Omental fat pad (tissue), 4 donors: ENCODE measurements around the gene TMTC4. TPM values are rescaled to one million over a fixed set of nuclear protein-coding genes. Genes with fewer than 3 reads are reported as not detected.

Experiments
- ATAC-seq: fragments of 150-250 bp; one replicate; pipeline ENCODE4 v1.9.1; 2016; ENCODE audit warnings: mild to moderate bottlenecking, moderate library complexity; ENCODE audit not compliant: low FRiP score
- DNase-seq: peaks from one replicate; pipeline ENCODE4 v3.0.0-alpha.2; 2019; ENCODE audit warnings: low spot score
- CTCF ChIP-seq, 3 donors: fragments of 450-650 bp; IDR thresholded peaks; one replicate each; pipeline ENCODE4 v1.5.1; 2016 to 2017; ENCODE audit warnings: antibody characterized with exemption in 3 of 3, mild to moderate bottlenecking in 3 of 3, moderate library complexity in 2 of 3
- total RNA-seq, 4 donors: library from RNA; depleted of rRNA; stranded (reverse); fragments of >200 nt; gene quantifications; one replicate each; pipeline ENCODE4 v1.1.0, GENCODE V29; 2016

The TMTC4 gene
- total RNA-seq, 4 donors from 2014 or later, result 9.2 to 16.9 (median 12.9) TPM

GRCh38 chr13:100674872-100675660 is 471 bp upstream of the TMTC4 start:
- no peak for TF ChIP-seq CTCF (IDR thresholded peaks at IDR 0.05)
- DNase-seq (peak; percentile 99), ATAC-seq (peak; percentile 95)

GRCh38 chr13:100673713-100674571 is 653 bp downstream of the TMTC4 start:
- DNase-seq (no peak), ATAC-seq (peak; percentile 54)
- no peak for TF ChIP-seq CTCF (IDR thresholded peaks at IDR 0.05)

- TF ChIP-seq CTCF (IDR thresholded peaks at IDR 0.05), result no peak
- ATAC-seq (no peak), DNase-seq (no peak)
Measured at GRCh38 chr13:100673376-100673712, 1.3 kb downstream of the TMTC4 start.

GRCh38 chr13:100671389-100672182 is 3.0 kb downstream of the TMTC4 start:
- no peak for ATAC-seq
- TF ChIP-seq CTCF (IDR thresholded peaks at IDR 0.05), result no peak
- DNase-seq, result no peak

GRCh38 chr13:100668408-100668807 is 6.2 kb downstream of the TMTC4 start:
- no peak for ATAC-seq
- no peak for DNase-seq
- no peak for TF ChIP-seq CTCF (IDR thresholded peaks at IDR 0.05)

- TF ChIP-seq CTCF (IDR thresholded peaks at IDR 0.05), result no peak
- ATAC-seq, result no peak
- no peak for DNase-seq
Measured at GRCh38 chr13:100667894-100668293, 6.7 kb downstream of the TMTC4 start.
